GM10266 (cell line): ENCODE measurements around the gene NANP.

Source experiments
- DNase-seq: peaks from one replicate; pipeline ENCODE4 v3.0.0; 2012; ENCODE audit errors: extremely low spot score
- TF ChIP-seq, protein P1 (sequence below): IDR thresholded peaks from 2 replicates; pipeline ENCODE4 v1.5.1; 2012; ENCODE audit warnings: mild to moderate bottlenecking, low read depth; ENCODE audit not compliant: control insufficient read depth, insufficient read depth; ENCODE audit errors: missing control alignments

NANP gene

GRCh38 chr20:25624500-25624939 lies 706 bp upstream of the NANP start:
- no peak for DNase-seq
- TF ChIP-seq, protein P1, sequence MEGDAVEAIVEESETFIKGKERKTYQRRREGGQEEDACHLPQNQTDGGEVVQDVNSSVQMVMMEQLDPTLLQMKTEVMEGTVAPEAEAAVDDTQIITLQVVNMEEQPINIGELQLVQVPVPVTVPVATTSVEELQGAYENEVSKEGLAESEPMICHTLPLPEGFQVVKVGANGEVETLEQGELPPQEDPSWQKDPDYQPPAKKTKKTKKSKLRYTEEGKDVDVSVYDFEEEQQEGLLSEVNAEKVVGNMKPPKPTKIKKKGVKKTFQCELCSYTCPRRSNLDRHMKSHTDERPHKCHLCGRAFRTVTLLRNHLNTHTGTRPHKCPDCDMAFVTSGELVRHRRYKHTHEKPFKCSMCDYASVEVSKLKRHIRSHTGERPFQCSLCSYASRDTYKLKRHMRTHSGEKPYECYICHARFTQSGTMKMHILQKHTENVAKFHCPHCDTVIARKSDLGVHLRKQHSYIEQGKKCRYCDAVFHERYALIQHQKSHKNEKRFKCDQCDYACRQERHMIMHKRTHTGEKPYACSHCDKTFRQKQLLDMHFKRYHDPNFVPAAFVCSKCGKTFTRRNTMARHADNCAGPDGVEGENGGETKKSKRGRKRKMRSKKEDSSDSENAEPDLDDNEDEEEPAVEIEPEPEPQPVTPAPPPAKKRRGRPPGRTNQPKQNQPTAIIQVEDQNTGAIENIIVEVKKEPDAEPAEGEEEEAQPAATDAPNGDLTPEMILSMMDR: no peak

GRCh38 chr20:25623225-25623735 lies 534 bp downstream of the NANP start:
- peak; percentile 37 for DNase-seq
- TF ChIP-seq, protein P1: no peak

GRCh38 chr20:25622450-25623224 lies 1.2 kb downstream of the NANP start:
- TF ChIP-seq, protein P1: no peak
- DNase-seq: no peak

- TF ChIP-seq, protein P1: no peak
- DNase-seq: no peak
These were observed 1.8 kb downstream of the NANP start for GRCh38 chr20:25622049-25622448.

DNA sequence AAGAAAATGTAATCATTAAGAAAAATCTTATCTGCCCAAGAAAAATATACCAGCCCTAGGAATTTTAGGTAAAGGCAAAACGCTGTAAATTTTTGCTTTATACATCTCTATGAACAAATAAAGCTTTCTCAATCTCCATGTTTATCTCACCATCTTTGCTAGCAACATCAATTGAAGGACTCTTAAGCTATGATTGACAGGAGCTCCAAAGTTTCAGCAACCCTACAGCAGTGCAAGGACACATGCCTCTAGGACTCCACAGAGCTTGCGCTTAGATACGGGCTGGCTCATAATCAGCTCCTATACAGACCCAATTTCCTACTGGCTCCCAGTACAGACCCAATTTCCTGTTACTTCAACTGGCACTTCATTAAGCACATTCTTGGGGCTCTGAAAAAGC lies 4.3 kb downstream of the NANP start:
- TF ChIP-seq, protein P1: no peak
- DNase-seq: no peak

GRCh38 chr20:25608774-25609173 lies 15.0 kb downstream of the NANP start:
- TF ChIP-seq, protein P1: no peak
- no peak for DNase-seq

DNA sequence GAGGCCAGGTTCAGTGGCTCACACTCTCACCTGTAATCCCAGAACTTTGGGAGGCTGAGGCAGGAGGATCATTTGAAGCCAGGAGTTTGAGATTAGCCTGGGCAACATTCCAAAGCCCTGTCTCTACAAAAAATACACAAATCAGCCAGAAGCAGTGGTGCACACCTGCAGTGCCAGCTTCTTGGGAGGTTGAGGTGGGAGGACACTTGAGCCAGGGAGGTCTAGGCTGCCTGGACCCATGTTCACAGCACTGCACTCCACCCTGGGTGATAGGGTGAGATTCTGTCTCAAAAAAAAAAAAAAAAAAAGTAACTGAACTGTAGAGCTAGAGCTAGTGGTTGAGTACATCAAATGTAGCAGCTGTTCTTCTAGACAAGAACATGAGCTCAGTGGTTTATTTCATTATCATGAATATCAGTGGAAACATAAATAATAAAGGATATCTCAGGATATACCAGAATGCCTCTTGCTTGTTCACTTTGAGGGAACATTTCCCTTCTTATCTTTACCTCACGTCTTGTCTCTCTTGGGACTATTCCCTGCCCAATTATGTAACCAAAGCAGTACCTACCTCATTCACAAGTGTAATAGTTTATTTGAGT lies 17.6 kb downstream of the NANP start:
- TF ChIP-seq, protein P1: no peak
- DNase-seq: no peak
